Measurements from ENCODE around the gene LRRD1.
"Not testable (repeated sequence)": the region's sequence is repeated elsewhere in the genome, so short reads cannot be mapped to it uniquely, and the experiment has no call there.

The LRRD1 gene

GRCh38 chr7:92178928-92179924, at the start of gene LRRD1:
TSS of gene LRRD1 (minus strand) at chr7:92179142. CDS start at chr7:92165202, 13,940 bp downstream.
- FAIRE-seq (peak; percentile 90), DNase-seq (ENCODE audit: extremely low spot score, insufficient read length, low read depth) (peak; percentile 80)

DNA sequence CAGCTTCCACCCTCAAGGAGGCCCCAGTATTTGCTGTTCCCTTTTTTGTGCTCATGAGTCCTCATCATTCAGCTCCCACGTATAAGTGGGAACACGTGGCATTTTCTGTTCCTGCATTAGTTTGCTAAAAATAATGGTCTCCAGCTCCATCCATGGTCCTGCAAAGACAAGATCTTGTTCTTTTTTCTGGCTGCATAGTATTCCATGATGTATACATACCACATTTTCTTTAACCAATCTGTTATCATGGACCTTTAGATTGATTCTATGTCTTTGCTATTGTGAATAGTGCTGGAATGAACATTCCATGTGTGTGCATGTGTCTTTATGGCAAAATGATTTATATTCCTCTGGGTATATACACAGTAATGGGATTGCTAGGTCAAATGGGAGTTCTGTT, 49.8 kb upstream of the LRRD1 start:
- no peak for FAIRE-seq
- DNase-seq (ENCODE audit: extremely low spot score, insufficient read length, low read depth), result no peak

- FAIRE-seq, result no peak
- DNase-seq (ENCODE audit: extremely low spot score, insufficient read length, low read depth), result no peak
Observed at GRCh38 chr7:92228100-92228499, 49.2 kb upstream of the LRRD1 start.

- DNase-seq (ENCODE audit: extremely low spot score, insufficient read length, low read depth) (no peak), FAIRE-seq (no peak)
Observed at GRCh38 chr7:92226981-92227380, 48.0 kb upstream of the LRRD1 start.

DNA sequence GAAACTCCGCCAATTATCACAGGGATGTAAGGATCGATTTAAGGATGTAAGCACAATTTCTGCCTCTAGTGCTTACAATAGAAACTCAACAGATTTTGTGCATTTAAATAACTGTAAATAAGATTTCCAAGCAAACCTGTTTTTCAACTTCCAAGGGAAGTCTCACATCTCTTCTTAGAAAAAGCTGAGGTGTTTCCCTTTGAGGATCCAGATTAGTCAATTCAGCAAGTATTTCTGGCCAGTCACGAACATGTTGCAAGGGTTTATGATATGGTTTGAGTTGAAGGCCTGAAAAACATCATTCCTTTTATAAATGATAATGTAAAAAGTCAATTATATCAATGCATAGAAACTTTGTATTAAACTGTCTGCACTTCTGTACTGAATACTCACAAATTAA, 42.8 kb upstream of the LRRD1 start:
- no peak for FAIRE-seq
- DNase-seq (ENCODE audit: extremely low spot score, insufficient read length, low read depth), result no peak

GRCh38 chr7:92206672-92207071, 27.7 kb upstream of the LRRD1 start:
- DNase-seq (ENCODE audit: extremely low spot score, insufficient read length, low read depth) (no peak), FAIRE-seq (no peak)

- FAIRE-seq, result no peak
- no peak for DNase-seq (ENCODE audit: extremely low spot score, insufficient read length, low read depth)
Observed at GRCh38 chr7:92205987-92206386, 27.0 kb upstream of the LRRD1 start.

- no peak for DNase-seq (ENCODE audit: extremely low spot score, insufficient read length, low read depth)
- no peak for FAIRE-seq
Observed at GRCh38 chr7:92200791-92201190, 21.8 kb upstream of the LRRD1 start.

- FAIRE-seq (no peak), DNase-seq (ENCODE audit: extremely low spot score, insufficient read length, low read depth) (no peak)
Observed at GRCh38 chr7:92192326-92192725, 13.4 kb upstream of the LRRD1 start.

GRCh38 chr7:92189246-92189645, 10.3 kb upstream of the LRRD1 start:
- FAIRE-seq; DNase-seq (ENCODE audit: extremely low spot score, insufficient read length, low read depth): not testable (repeated sequence)

DNA sequence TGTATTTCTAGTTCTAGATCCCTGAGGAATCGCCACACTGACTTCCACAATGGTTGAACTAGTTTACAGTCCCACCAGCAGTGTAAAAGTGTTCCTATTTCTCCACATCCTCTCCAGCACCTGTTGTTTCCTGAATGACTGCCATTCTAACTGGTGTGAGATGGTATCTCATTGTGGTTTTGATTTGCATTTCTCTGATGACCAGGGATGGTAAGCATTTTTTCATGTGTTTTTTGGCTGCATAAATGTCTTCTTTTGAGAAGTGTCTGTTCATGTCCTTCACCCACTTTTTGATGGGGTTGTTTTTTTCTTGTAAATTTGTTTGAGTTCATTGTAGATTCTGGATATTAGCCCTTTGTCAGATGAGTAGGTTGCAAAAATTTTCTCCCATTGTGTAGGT, 5.4 kb upstream of the LRRD1 start:
- not testable (repeated sequence) for FAIRE-seq

GRCh38 chr7:92177362-92177761, 1.6 kb downstream of the LRRD1 start:
- FAIRE-seq (no peak), DNase-seq (ENCODE audit: extremely low spot score, insufficient read length, low read depth) (no peak)

More for the DNA sequence above, 5.4 kb upstream of the LRRD1 start:
- DNase-seq (ENCODE audit: extremely low spot score, insufficient read length, low read depth), result not testable (repeated sequence)

DNA sequence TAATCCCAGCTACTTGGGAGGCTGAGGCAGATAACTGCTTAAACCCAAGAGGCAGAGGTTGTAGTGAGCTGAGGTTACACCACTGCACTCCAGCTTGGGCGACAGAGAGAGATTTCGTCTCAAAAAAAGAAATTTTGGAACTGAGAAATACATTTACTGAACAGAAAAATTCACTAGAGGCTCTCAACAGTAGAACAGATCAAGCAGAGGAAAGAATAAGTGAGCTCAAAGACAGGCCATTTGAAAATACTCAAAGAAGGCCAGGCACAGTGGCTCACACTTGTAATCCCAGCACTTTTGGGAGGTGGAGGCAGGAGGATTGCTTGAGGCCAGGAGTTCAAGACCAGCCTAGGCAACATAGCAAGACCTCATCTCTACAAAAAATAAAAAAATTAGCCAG, 9.4 kb downstream of the LRRD1 start:
- not testable (repeated sequence) for FAIRE-seq; DNase-seq (ENCODE audit: extremely low spot score, insufficient read length, low read depth)

- FAIRE-seq, result no peak
- DNase-seq (ENCODE audit: extremely low spot score, insufficient read length, low read depth), result no peak
Observed at GRCh38 chr7:92161271-92161670, 17.7 kb downstream of the LRRD1 start.

- DNase-seq (ENCODE audit: extremely low spot score, insufficient read length, low read depth) (no peak), FAIRE-seq (peak; percentile 18)
Observed at GRCh38 chr7:92158660-92159575, 20.0 kb downstream of the LRRD1 start.

DNA sequence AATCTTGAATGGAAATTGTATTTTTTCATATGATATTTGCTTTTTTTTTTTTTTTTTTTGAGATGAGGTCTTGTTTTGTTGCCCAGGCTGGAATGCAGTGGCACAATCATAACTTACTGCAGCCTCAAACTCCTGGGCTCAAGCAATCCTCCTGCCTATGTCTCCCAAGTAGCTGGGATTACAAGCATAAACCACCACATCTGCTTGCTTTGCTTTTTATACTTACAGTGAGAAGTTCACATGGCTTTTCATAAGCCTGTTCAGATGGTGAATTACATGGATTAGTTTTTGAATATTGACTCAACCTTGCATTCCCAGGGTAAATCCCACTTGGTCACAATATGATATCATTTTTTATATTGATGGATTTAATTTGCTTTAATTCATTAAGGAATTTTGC, 22.0 kb downstream of the LRRD1 start:
- DNase-seq (ENCODE audit: extremely low spot score, insufficient read length, low read depth) (no peak), FAIRE-seq (no peak)

- DNase-seq (ENCODE audit: extremely low spot score, insufficient read length, low read depth), result no peak
- no peak for FAIRE-seq
Observed at GRCh38 chr7:92155108-92155739, 23.7 kb downstream of the LRRD1 start.

GRCh38 chr7:92150450-92151017, 28.4 kb downstream of the LRRD1 start:
- FAIRE-seq (no peak), DNase-seq (ENCODE audit: extremely low spot score, insufficient read length, low read depth) (no peak)

GRCh38 chr7:92149736-92150239, 29.2 kb downstream of the LRRD1 start:
- no peak for DNase-seq (ENCODE audit: extremely low spot score, insufficient read length, low read depth)
- FAIRE-seq, result no peak

Measured in GM18507 (cell line).